H1 (cell line): ENCODE data around the gene FAM167B. TPM values are rescaled to one million over a fixed set of nuclear protein-coding genes. Genes with fewer than 3 reads are reported as not detected.

Experiments used
- CTCF ChIA-PET: fragments of 300-600 bp; sonication (Branson Sonifier 250); formaldehyde crosslinking; loops from one replicate; lab custom pipeline; 2021; ENCODE audit not compliant: partially characterized antibody; lab: Charles Lee
- POLR2A ChIA-PET: fragments of 300-600 bp; sonication (Branson Sonifier 250); formaldehyde crosslinking; loops from one replicate; lab custom pipeline; 2021; ENCODE audit warnings: inconsistent platforms; ENCODE audit not compliant: partially characterized antibody; lab: Charles Lee
- DNase-seq, 2 experiments: peaks; one replicate each; pipeline versions ENCODE4 v3.0.0 to v3.0.0-alpha.2; 2010 to 2022; ENCODE audit warnings: low spot score in 2 of 2, low read depth in 1 of 2, mixed read lengths in 1 of 2
- FAIRE-seq: peaks from 2 replicates; lab custom pipeline; 2011; peaks lifted over from hg19 to GRCh38; lab: Jason Lieb, UNC
- H2AFZ ChIP-seq: 2 replicates; pipeline ENCODE4 v1.8.1; 2012; ENCODE audit warnings: low read length, inconsistent platforms
- H2AK5ac ChIP-seq: 2 replicates; pipeline ENCODE4 v1.6.1; 2013; ENCODE audit warnings: low read depth, low read length
- H2BK120ac ChIP-seq: replicated peaks from 2 replicates; pipeline ENCODE3; 2013; ENCODE audit warnings: low read depth, low read length, inconsistent platforms
- H2BK12ac ChIP-seq: 2 replicates; pipeline ENCODE4 v1.6.1; 2013; ENCODE audit warnings: low read depth, low read length
- H2BK15ac ChIP-seq: 2 replicates; pipeline ENCODE4 v1.6.1; 2013; ENCODE audit warnings: low read length
- H2BK20ac ChIP-seq: 2 replicates; pipeline ENCODE4 v1.6.1; 2013; ENCODE audit warnings: low read length
- H2BK5ac ChIP-seq: 2 replicates; pipeline ENCODE4 v1.6.1; 2013; ENCODE audit warnings: low read depth, low read length
- H3K14ac ChIP-seq: 2 replicates; pipeline ENCODE4 v1.6.1; 2013; ENCODE audit warnings: inconsistent platforms; ENCODE audit not compliant: insufficient read length
- H3K18ac ChIP-seq: 2 replicates; pipeline ENCODE4 v1.6.1; 2013; ENCODE audit warnings: low read length; ENCODE audit errors: extremely low read depth
- H3K23ac ChIP-seq: 2 replicates; pipeline ENCODE4 v1.6.1; 2013; ENCODE audit warnings: inconsistent platforms; ENCODE audit not compliant: insufficient read length
- H3K23me2 ChIP-seq: 2 replicates; pipeline ENCODE4 v1.6.1; 2013; ENCODE audit warnings: low read depth, low read length
- H3K27ac ChIP-seq: 2 replicates; pipeline ENCODE4 v1.6.1; 2011; ENCODE audit warnings: low read depth, low read length, inconsistent platforms
- H3K27me3 ChIP-seq, 4 experiments: replicated peaks in 1 of 4; 1 replicate in 1 of 4; 2 replicates in 3 of 4; pipeline versions ENCODE4 v1.6.1 to v1.8.1; 2011 to 2013; ENCODE audit warnings: low read length in 3 of 4, mild to moderate bottlenecking in 3 of 4, inconsistent platforms in 2 of 4, mixed read lengths in 2 of 4, moderate library complexity in 1 of 4; ENCODE audit not compliant: control insufficient read depth in 3 of 4, insufficient read depth in 3 of 4; ENCODE audit errors: extremely low read depth in 1 of 4
- H3K36me3 ChIP-seq, 4 experiments: 2 replicates each; pipeline versions ENCODE4 v1.6.1 to v1.8.1; 2011 to 2013; ENCODE audit warnings: mild to moderate bottlenecking in 4 of 4, low read length in 3 of 4, moderate library complexity in 2 of 4, control low read depth in 1 of 4, inconsistent platforms in 1 of 4; ENCODE audit not compliant: insufficient read depth in 4 of 4, control insufficient read depth in 2 of 4
- H3K4ac ChIP-seq: replicated peaks from 2 replicates; pipeline ENCODE3; 2013; ENCODE audit warnings: low read length, low read depth, mixed read lengths, inconsistent platforms; ENCODE audit not compliant: insufficient read length
- H3K4me1 ChIP-seq, 4 experiments: replicated peaks in 1 of 4; 1 replicate in 1 of 4; 2 replicates in 3 of 4; pipeline versions ENCODE4 v1.6.1 to v1.8.1; 2011 to 2013; ENCODE audit warnings: low read length in 3 of 4, inconsistent platforms in 2 of 4, mixed read lengths in 1 of 4; ENCODE audit not compliant: insufficient read depth in 4 of 4, control insufficient read depth in 3 of 4
- H3K4me2 ChIP-seq, 2 experiments: 2 replicates each; pipeline versions ENCODE4 v1.6.1 to v1.8.1; 2011 to 2013; ENCODE audit warnings: low read depth in 2 of 2, low read length in 2 of 2, control low read depth in 1 of 2, inconsistent platforms in 1 of 2, mild to moderate bottlenecking in 1 of 2; ENCODE audit not compliant: insufficient read depth in 1 of 2
- H3K4me3 ChIP-seq, 4 experiments: fragments of 200-600, 300-600 bp in 1 of 4; sonication (generic), shearing (Covaris generic), sonication (Bioruptor Twin) in 1 of 4; 2 replicates each; pipeline versions ENCODE4 v1.5.1 to v1.8.1; 2011 to 2016; ENCODE audit warnings: low read length in 4 of 4, low read depth in 3 of 4, control low read depth in 2 of 4, inconsistent platforms in 2 of 4, mild to moderate bottlenecking in 2 of 4, mixed read lengths in 1 of 4, moderate library complexity in 1 of 4; ENCODE audit not compliant: insufficient read depth in 2 of 4; ENCODE audit errors: extremely low read depth in 1 of 4
- H3K56ac ChIP-seq: replicated peaks from 2 replicates; pipeline ENCODE3; 2013; ENCODE audit warnings: low read depth, mild to moderate bottlenecking, mixed read lengths, low read length, inconsistent platforms; ENCODE audit not compliant: insufficient read length
- H3K79me1 ChIP-seq: 2 replicates; pipeline ENCODE4 v1.6.1; 2013; ENCODE audit warnings: low read depth, low read length, control low read depth
- H3K79me2 ChIP-seq, 2 experiments: 2 replicates each; pipeline versions ENCODE4 v1.6.1 to v1.8.1; 2012 to 2013; ENCODE audit warnings: low read length in 2 of 2, mild to moderate bottlenecking in 2 of 2, inconsistent platforms in 1 of 2; ENCODE audit not compliant: insufficient read depth in 2 of 2, control insufficient read depth in 1 of 2
- H3K9ac ChIP-seq, 4 experiments: replicated peaks in 1 of 4; 1 replicate in 1 of 4; 2 replicates in 3 of 4; pipeline versions ENCODE4 v1.6.1 to v1.8.1; 2011 to 2013; ENCODE audit warnings: low read depth in 3 of 4, low read length in 3 of 4, control low read depth in 2 of 4, mild to moderate bottlenecking in 2 of 4, moderate library complexity in 2 of 4, inconsistent platforms in 1 of 4; ENCODE audit errors: extremely low read depth in 1 of 4
- H3K9me3 ChIP-seq, 2 experiments: 2 replicates each; pipeline versions ENCODE4 v1.6.1 to v1.8.1; 2012 to 2013; ENCODE audit warnings: mild to moderate bottlenecking in 2 of 2, moderate library complexity in 2 of 2, control low read depth in 1 of 2, inconsistent platforms in 1 of 2, low read depth in 1 of 2, low read length in 1 of 2, mixed read lengths in 1 of 2; ENCODE audit not compliant: insufficient read depth in 2 of 2
- H4K20me1 ChIP-seq, 2 experiments: replicated peaks in 1 of 2; 2 replicates each; pipeline versions ENCODE3 to v1.8.1; 2011 to 2013; ENCODE audit warnings: inconsistent platforms in 2 of 2, low read length in 2 of 2, mild to moderate bottlenecking in 1 of 2; ENCODE audit not compliant: insufficient read depth in 2 of 2, control insufficient read depth in 1 of 2
- H4K5ac ChIP-seq: 2 replicates; pipeline ENCODE4 v1.6.1; 2013; ENCODE audit warnings: low read length, low read depth, mixed read lengths, inconsistent platforms; ENCODE audit not compliant: insufficient read length
- H4K8ac ChIP-seq: 2 replicates; pipeline ENCODE4 v1.8.0; 2013; ENCODE audit warnings: mild to moderate bottlenecking, moderate library complexity, low read length, inconsistent platforms; ENCODE audit not compliant: insufficient read depth; ENCODE audit errors: extremely low read depth
- H4K91ac ChIP-seq: replicated peaks from 2 replicates; pipeline ENCODE3; 2013; ENCODE audit warnings: low read length, mixed read lengths, inconsistent platforms; ENCODE audit not compliant: insufficient read length
- ASH2L ChIP-seq: fragments of 200-600, 300-600 bp; sonication (generic); IDR thresholded peaks from one replicate; pipeline ENCODE4 v1.7.1; 2017; ENCODE audit warnings: low read length
- BACH1 ChIP-seq: IDR thresholded peaks from 2 replicates; pipeline ENCODE4 v1.6.1; 2012; ENCODE audit warnings: low read length, improper control_type of control experiment
- CHD2 ChIP-seq: IDR thresholded peaks from 2 replicates; pipeline ENCODE4 v1.6.1; 2012; ENCODE audit warnings: low read length, improper control_type of control experiment
- GTF2F1 ChIP-seq: IDR thresholded peaks from 2 replicates; pipeline ENCODE4 v1.6.1; 2012; ENCODE audit warnings: low read depth, low read length, improper control_type of control experiment, borderline replicate concordance
- JUN ChIP-seq: IDR thresholded peaks from 2 replicates; pipeline ENCODE4 v1.6.1; 2011; ENCODE audit warnings: low read depth, mild to moderate bottlenecking, improper control_type of control experiment, low read length
- RAD21 ChIP-seq, 2 experiments: IDR thresholded peaks in 1 of 2; conservative IDR thresholded peaks in 1 of 2; 2 replicates each; pipeline ENCODE4 v1.6.1; 2011; ENCODE audit warnings: low read depth in 2 of 2, low read length in 2 of 2, improper control_type of control experiment in 1 of 2, inconsistent platforms in 1 of 2, mild to moderate bottlenecking in 1 of 2, moderate library complexity in 1 of 2
- RFX5 ChIP-seq: IDR thresholded peaks from 2 replicates; pipeline ENCODE4 v1.6.1; 2011; ENCODE audit warnings: low read depth, low read length, improper control_type of control experiment, borderline replicate concordance
- SUZ12 ChIP-seq: fragments of 200-600 bp; sonication (generic); IDR thresholded peaks from 2 replicates; pipeline ENCODE4 v1.6.1; 2012; ENCODE audit warnings: mild to moderate bottlenecking, inconsistent platforms, low read length, moderate library complexity, mixed read lengths
- TCF12 ChIP-seq: IDR thresholded peaks from 2 replicates; pipeline ENCODE4 v1.6.1; 2011; ENCODE audit warnings: low read depth, mild to moderate bottlenecking, low read length
- TEAD4 ChIP-seq: IDR thresholded peaks from 2 replicates; pipeline ENCODE4 v1.6.1; 2012; ENCODE audit warnings: low read depth, low read length, inconsistent platforms, mixed read lengths
- YY1 ChIP-seq: IDR thresholded peaks from 2 replicates; pipeline ENCODE4 v1.6.1; 2011; ENCODE audit warnings: low read depth, mild to moderate bottlenecking, low read length
- ZNF274 ChIP-seq: IDR thresholded peaks from 2 replicates; pipeline ENCODE4 v1.7.0; 2012; ENCODE audit warnings: low read length, borderline replicate concordance; ENCODE audit errors: extremely low read depth
- WGBS, 2 experiments: shearing (Covaris generic) in 1 of 2; methylation state at CpG; one replicate each; pipeline versions ENCODE4 v1.1.6 to v1.1.7; 2013 to 2015; ENCODE audit warnings: low lambda C conversion rate in 2 of 2, mixed read lengths in 2 of 2, inconsistent platforms in 1 of 2, low coverage in 1 of 2, missing lambda C conversion rate in 1 of 2; ENCODE audit not compliant: insufficient replicate concordance in 2 of 2, insufficient coverage in 1 of 2, insufficient read length in 1 of 2; ENCODE audit errors: extremely low coverage in 1 of 2, missing lambda C conversion rate in 1 of 2; 5-methylcytosine and 5-hydroxymethylcytosine counted together
- polyA plus RNA-seq, 7 experiments: library from polyadenylated mRNA; depleted of rRNA in 3 of 7; stranded (reverse) in 5 of 7; unstranded in 2 of 7; fragments of >200 nt in 5 of 7; fragments of 200-250 nt in 2 of 7; gene quantifications; 1 replicate in 5 of 7; 2 replicates in 1 of 7; 4 replicates in 1 of 7; pipeline versions ENCODE4 v1.2.1 to v1.2.3, GENCODE V29; 2011 to 2013; ENCODE audit warnings: missing spikeins in 2 of 7, mixed read lengths in 2 of 7
- total RNA-seq: library from RNA; stranded (reverse); fragmentation: NEBNext Ultra II Directional; extraction: Animal tissue kit (Norgen Biotek cat#: 25700); gene quantifications from 2 replicates; pipeline ENCODE4 v1.2.1, GENCODE V29; 2021

The FAM167B gene
- total and polyA plus RNA-seq, 2 of the 8 experiments (the other 6 are each of a cell fraction or from before 2014, with no cell fraction given) = 2.8 to 3.9 TPM

- no peak for FAIRE-seq
- TF ChIP-seq TEAD4 (no peak), GTF2F1 (no peak), RAD21 (IDR thresholded peaks at IDR 0.05 in 1 of 2, conservative IDR thresholded peaks at IDR 0.05 in 1 of 2; ENCODE audit: low read depth in 2 of 2, low read length in 2 of 2) (peak; percentile 17 to 32; a peak in 2 of 4 replicates), ASH2L (peak; percentile 9), RFX5 (no peak), TCF12 (no peak), ZNF274 (no peak), YY1 (no peak), CHD2 (no peak), SUZ12 (no peak), BACH1 (no peak), JUN (no peak)
Measured at GRCh38 chr1:32201011-32201855, 45.8 kb upstream of the FAM167B start.

More at GRCh38 chr1:32201011-32201855, 45.8 kb upstream of the FAM167B start:
- Histone ChIP-seq H3K56ac (no peak overlapping the region), H2BK20ac (no peak overlapping the region), H4K8ac (no peak overlapping the region), H2BK12ac (no peak overlapping the region), H2AFZ (no peak overlapping the region), H3K9ac (no peak overlapping the region), H3K9me3 (no peaks in the 10 kb centered on the region), H3K27ac (no peak overlapping the region), H3K18ac (no peak overlapping the region; the same call in 1 of the 2 replicates), H3K36me3 (peaks cover 3 to 15% (median 7%) of the 10 kb centered on the region in 4 experiments; a peak in 5 of 8 replicates), H2BK5ac (no peak overlapping the region), H3K79me2 (no peaks in the 10 kb centered on the region), H3K4me1 (peaks cover 13 to 36% (median 20%) of the 10 kb centered on the region in 4 experiments), H2AK5ac (no peak overlapping the region), H4K5ac (no peak overlapping the region), H3K79me1 (0 out of 2 replicates have a peak, but pooled peaks cover 3% of the 10 kb centered on the region), H3K14ac (no peak overlapping the region), H3K4me2 (peak overlapping the region; percentile 76 to 92), H4K91ac (peak overlapping the region; percentile 18), H2BK120ac (no peak overlapping the region), H3K23ac (no peak overlapping the region), H3K23me2 (peaks cover 17% of the 10 kb centered on the region; the same call in 1 of the 2 replicates), H3K4ac (no peak overlapping the region), H3K4me3 (peak overlapping the region; percentile 47 to 67 (median 62)), H4K20me1 (peaks cover 3 to 5% of the 10 kb centered on the region in 2 experiments), H2BK15ac (no peak overlapping the region), H3K27me3 (peaks cover 0 to 4% (median 2%) of the 10 kb centered on the region in 4 experiments; a peak in 3 of 7 replicates)
- 11% methylated on average over 23 of the region's 26 CpGs; no CpG with 5 or more reads in 1 of the 2 experiments for WGBS, 2 experiments
- CTCF ChIA-PET = interaction anchor here (0.7 to 4.2 kb wide), 9 partner anchors 10 to 154 kb away, joined by 3 to 25 read pairs (median 4); no protein-coding TSS in a partner anchor
- POLR2A ChIA-PET = interaction anchor here (0.6 to 21.3 kb wide), 14 partner anchors 8 to 187 kb away, joined by 3 to 332 read pairs (median 8); partner anchors contain the start of genes DCDC2B, EIF3I, HDAC1 and IQCC
- peak in 1 of 2 experiments; percentile 72 for DNase-seq
